MCF 10A (cell line): ENCODE results near the gene MOCS2. TPM values are rescaled to one million over a fixed set of nuclear protein-coding genes. Genes with fewer than 3 reads are reported as not detected.

Experiments used
- BruUV-seq: library from RNA; stranded (reverse); fragments of 400-500 nt; replicated peaks from 2 replicates; lab custom pipeline; 2021; lab: Mats Ljungman, UMichigan
- CTCF ChIA-PET: fragments of 300-600 bp; sonication (Branson Sonifier 250); formaldehyde crosslinking; extraction: SDS; loops from one replicate; lab custom pipeline; 2021; ENCODE audit warnings: antibody characterized with exemption, inconsistent platforms; lab: Yijun Ruan, JAX
- POLR2A ChIA-PET: fragments of 300-600, 350-650 bp; sonication (Branson Sonifier 250); formaldehyde crosslinking; extraction: SDS; loops from one replicate; lab custom pipeline; 2020; ENCODE audit warnings: antibody characterized with exemption, inconsistent platforms; lab: Yijun Ruan, JAX
- DNase-seq: peaks from one replicate; pipeline ENCODE4 v3.0.0-alpha.2; 2018; ENCODE audit not compliant: unreplicated experiment
- H3K27ac Mint-ChIP-seq: one replicate; pipeline ENCODE4 v1.8.0; 2022; ENCODE audit warnings: mild to moderate bottlenecking, low read depth, mixed read lengths; ENCODE audit not compliant: unreplicated experiment
- H3K27me3 Mint-ChIP-seq: one replicate; pipeline ENCODE4 v1.8.0; 2022; ENCODE audit warnings: mixed read lengths; ENCODE audit not compliant: insufficient read depth, unreplicated experiment
- H3K36me3 Mint-ChIP-seq: one replicate; pipeline ENCODE4 v1.8.0; 2022; ENCODE audit warnings: mild to moderate bottlenecking, moderate library complexity, mixed read lengths; ENCODE audit not compliant: insufficient read depth, unreplicated experiment
- H3K4me1 Mint-ChIP-seq: one replicate; pipeline ENCODE4 v1.8.0; 2022; ENCODE audit warnings: mixed read lengths; ENCODE audit not compliant: insufficient read depth, unreplicated experiment
- H3K4me3 Mint-ChIP-seq: one replicate; pipeline ENCODE4 v1.8.0; 2022; ENCODE audit warnings: mild to moderate bottlenecking, moderate library complexity, mixed read lengths; ENCODE audit not compliant: unreplicated experiment
- H3K9me3 Mint-ChIP-seq: one replicate; pipeline ENCODE4 v1.8.0; 2022; ENCODE audit warnings: mixed read lengths; ENCODE audit not compliant: unreplicated experiment
- CTCF ChIP-seq: fragments of 200-600 bp; IDR thresholded peaks from one replicate; pipeline ENCODE4 v1.8.0; 2022; ENCODE audit warnings: antibody characterized with exemption, mild to moderate bottlenecking; ENCODE audit not compliant: unreplicated experiment
- intact Hi-C: fragments of 100-400 bp; cut with micrococcal nuclease; formaldehyde crosslinking; loops from 2 replicates; pipeline ENCODE4 v1.14.1; 2022
- total RNA-seq: library from RNA; stranded (reverse); gene quantifications from 2 replicates; pipeline ENCODE4 v1.2.3, GENCODE V29; 2022

The MOCS2 gene
- total RNA-seq, 1 experiment from 2014 or later: 43.0 TPM

GRCh38 chr5:53080271-53080670, 29.3 kb downstream of the MOCS2 start:
- Mint-ChIP-seq H3K36me3 (peaks cover 35% of the 10 kb centered on the region), H3K27ac (no peak overlapping the region), H3K4me1 (no peaks in the 10 kb centered on the region), H3K27me3 (no peaks in the 10 kb centered on the region), H3K4me3 (no peak overlapping the region), H3K9me3 (no peaks in the 10 kb centered on the region)
- TF ChIP-seq CTCF: no peak
- no TSS peak for BruUV-seq
- intact Hi-C loops: no loop called here
- ChIA-PET CTCF (interaction anchor here (0.5 to 1.7 kb wide), 2 partner anchors 35 to 132 kb away, joined by 3 to 5 read pairs; no protein-coding TSS in a partner anchor), POLR2A (no interaction called here)
- no peak for DNase-seq

GRCh38 chr5:53076014-53076583, 33.5 kb downstream of the MOCS2 start:
- intact Hi-C loops: no loop called here
- CTCF ChIA-PET: interaction anchor here (0.5 to 9.0 kb wide), 2 partner anchors 20 to 127 kb away, joined by 3 to 39 read pairs; no protein-coding TSS in a partner anchor
- H3K9me3 Mint-ChIP-seq: no peaks in the 10 kb centered on the region
- H3K27ac Mint-ChIP-seq: no peak overlapping the region
- no peak overlapping the region for H3K4me3 Mint-ChIP-seq
- no peaks in the 10 kb centered on the region for H3K27me3 Mint-ChIP-seq
- BruUV-seq: no TSS peak
- H3K36me3 Mint-ChIP-seq: peaks cover 48% of the 10 kb centered on the region
- TF ChIP-seq CTCF: no peak
- POLR2A ChIA-PET: no interaction called here
- no peak for DNase-seq
- no peaks in the 10 kb centered on the region for H3K4me1 Mint-ChIP-seq

GRCh38 chr5:53073348-53073747, 36.2 kb downstream of the MOCS2 start:
- Mint-ChIP-seq H3K4me1 (no peaks in the 10 kb centered on the region), H3K27ac (no peak overlapping the region), H3K4me3 (no peak overlapping the region), H3K27me3 (no peaks in the 10 kb centered on the region), H3K9me3 (no peaks in the 10 kb centered on the region), H3K36me3 (peaks cover 48% of the 10 kb centered on the region)
- no peak for DNase-seq
- BruUV-seq: no TSS peak
- intact Hi-C loops: no loop called here
- ChIA-PET CTCF (interaction anchor here (0.5 to 9.0 kb wide), 6 partner anchors 22 to 125 kb away, joined by 3 to 39 read pairs (median 3); no protein-coding TSS in a partner anchor), POLR2A (interaction anchor here (0.6 kb wide), 1 partner anchor 333 kb away, joined by 3 read pairs; no protein-coding TSS in a partner anchor)
- TF ChIP-seq CTCF: no peak

DNA sequence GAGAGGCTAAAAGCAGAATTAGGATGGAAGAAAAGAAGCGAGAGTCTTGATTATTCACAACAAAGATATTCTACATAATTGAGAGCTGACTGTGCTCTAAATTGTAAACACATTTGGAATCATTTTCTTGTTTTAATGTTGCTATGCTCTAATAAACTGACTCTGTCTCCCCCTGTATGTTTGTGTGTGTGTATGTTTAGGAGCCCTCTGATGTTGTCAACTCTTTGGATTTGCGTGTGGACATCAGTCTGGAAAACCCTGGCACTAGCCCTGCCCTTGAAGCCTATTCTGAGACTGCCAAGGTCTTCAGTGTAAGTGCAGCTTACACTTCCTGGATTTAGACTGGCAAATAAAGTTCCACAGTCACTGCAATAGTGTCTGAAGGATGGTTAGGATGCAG, 37.8 kb downstream of the MOCS2 start:
- ChIA-PET POLR2A (interaction anchor here (0.9 kb wide), 1 partner anchor 82 kb away, joined by 4 read pairs; the partner anchor contains the start of gene ITGA2), CTCF (interaction anchor here (0.7 to 9.0 kb wide), 2 partner anchors 123 to 1866 kb away, joined by 3 to 39 read pairs; no protein-coding TSS in a partner anchor)
- no TSS peak for BruUV-seq
- H3K27ac Mint-ChIP-seq: no peak overlapping the region
- no peak for TF ChIP-seq CTCF
- peaks cover 33% of the 10 kb centered on the region for H3K36me3 Mint-ChIP-seq
- DNase-seq: no peak
- no peaks in the 10 kb centered on the region for H3K9me3 Mint-ChIP-seq
- peaks cover 7% of the 10 kb centered on the region for H3K4me1 Mint-ChIP-seq
- no peaks in the 10 kb centered on the region for H3K27me3 Mint-ChIP-seq
- H3K4me3 Mint-ChIP-seq: no peak overlapping the region
- intact Hi-C loops: no loop called here
